Stimulated activated CD8-positive, alpha-beta memory T cell treated with anti-CD3 and anti-CD28 coated beads, Interleukin-12 subunit alpha, Interleukin-12 subunit beta, amount 100 ng/mL, for 4 hours (primary cell): ENCODE data around the gene MYO15A.

Experiments used
- DNase-seq: peaks from one replicate; pipeline ENCODE4 v3.0.0-alpha.2; 2020; ENCODE audit warnings: low read depth

Gene MYO15A

DNA sequence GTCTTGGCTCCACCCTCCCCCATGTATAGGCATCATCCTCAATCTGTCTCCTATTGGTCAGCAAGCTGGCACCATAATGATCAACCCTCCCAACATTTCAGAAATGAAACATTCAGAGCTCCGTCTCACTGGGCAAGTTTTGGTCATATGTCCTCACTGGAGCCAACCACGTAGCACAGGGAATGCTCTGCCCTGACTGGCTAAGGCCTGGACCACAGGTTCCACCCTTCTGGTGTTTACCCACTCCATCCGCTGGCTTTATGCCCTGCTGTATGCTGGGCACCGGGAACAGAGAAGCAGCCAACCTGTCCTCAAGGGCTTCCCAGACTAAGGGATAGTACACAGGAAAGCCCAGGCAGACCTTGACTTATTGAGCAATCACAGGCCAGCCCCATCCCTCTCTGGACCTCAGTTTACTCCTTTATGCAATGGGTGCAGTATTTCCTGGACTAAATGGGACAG is 20.5 kb downstream of the MYO15A start:
- no peak for DNase-seq

- DNase-seq: no peak
Observed at GRCh38 chr17:18132711-18133110, 24.2 kb downstream of the MYO15A start.

GRCh38 chr17:18136357-18136756 is 27.8 kb downstream of the MYO15A start:
- DNase-seq: no peak

DNA sequence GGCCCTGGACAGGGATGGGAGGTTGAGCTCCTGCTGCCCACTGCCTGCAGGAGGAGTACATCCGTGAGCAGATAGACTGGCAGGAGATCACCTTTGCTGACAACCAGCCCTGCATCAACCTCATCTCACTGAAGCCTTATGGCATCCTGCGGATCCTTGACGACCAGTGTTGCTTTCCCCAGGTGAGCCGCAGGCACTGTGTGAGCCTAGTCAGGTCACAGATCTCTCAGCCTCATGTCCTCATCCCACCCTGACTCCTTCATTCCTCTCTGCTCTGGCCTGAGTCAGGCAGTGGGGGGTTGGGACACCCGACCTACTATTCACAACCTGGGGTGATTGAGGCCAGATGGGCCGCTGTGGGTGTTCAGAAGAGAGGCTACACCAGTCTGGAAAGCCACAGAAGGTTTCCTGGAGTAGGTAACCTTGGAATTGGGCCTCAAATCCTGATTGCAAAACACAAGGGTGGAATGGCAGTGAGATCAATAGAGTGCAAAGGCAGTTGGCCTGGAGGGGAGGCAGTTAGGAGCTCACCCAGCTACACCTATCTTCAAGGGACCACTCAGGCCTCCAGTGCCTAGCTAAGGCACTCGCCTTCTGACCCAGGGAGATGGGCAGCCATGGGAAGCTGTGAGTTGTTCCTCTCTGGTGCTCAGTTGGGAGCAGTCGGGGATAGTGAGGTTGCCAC is 29.7 kb downstream of the MYO15A start:
- DNase-seq: no peak

DNA sequence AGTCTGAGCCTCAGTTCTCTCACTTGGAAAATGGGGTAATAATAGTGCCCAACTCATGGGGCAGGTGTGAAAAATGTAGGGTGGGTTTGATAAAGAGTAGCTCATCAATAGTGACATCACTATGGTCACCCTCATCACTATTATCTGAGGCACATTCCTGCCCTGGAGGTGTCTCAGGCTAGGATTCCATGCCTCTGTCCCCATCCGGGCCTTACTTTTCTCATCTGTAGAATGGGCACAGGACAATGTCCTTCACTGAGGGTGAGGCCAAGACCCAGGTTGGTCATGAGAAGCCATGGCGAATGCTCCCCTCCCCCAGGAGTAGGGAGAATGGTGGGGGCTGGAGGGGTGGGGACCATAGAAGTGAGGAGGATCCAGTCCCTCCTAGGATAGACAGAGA is 30.5 kb downstream of the MYO15A start:
- DNase-seq: no peak

GRCh38 chr17:18139498-18139897 is 30.9 kb downstream of the MYO15A start:
- no peak for DNase-seq

DNA sequence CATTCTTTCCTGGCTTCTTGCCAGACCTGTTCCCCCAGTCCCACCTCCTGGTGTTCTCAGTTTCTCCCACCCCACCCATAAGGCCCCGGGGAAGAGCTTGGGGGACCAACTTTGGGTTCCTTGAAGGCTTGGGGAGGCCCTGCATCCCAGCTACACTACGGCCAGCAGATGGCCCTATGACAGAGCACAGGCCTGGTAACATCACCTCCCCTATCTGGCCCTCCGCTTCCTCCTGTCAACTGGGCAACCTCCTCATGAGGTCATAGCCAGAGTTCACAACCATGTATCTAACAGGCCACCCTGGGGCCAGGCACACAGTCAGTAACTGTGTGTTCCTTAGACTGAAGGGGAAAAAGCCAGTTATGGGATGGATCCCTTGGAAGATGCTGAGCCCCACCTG is 31.4 kb downstream of the MYO15A start:
- DNase-seq: no peak

DNA sequence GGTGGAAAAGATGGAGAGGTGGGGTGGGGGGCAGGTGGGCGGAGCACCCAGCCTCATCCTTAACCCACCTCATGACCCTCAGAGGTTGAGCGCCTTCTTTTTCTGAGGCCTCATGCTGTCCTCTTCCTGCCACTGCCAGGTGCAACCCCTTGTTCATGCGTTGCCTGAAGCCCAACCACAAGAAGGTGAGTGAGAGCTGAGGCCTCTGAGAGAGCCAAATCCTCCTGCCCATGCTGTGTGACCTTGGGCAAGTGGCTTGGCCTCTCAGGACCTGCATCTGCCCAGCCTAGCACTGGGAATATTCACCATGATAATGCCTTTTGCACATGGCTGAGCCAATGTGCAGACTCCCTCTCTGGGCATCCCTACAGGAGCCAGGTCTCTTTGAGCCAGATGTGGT is 32.1 kb downstream of the MYO15A start:
- no peak for DNase-seq

DNA sequence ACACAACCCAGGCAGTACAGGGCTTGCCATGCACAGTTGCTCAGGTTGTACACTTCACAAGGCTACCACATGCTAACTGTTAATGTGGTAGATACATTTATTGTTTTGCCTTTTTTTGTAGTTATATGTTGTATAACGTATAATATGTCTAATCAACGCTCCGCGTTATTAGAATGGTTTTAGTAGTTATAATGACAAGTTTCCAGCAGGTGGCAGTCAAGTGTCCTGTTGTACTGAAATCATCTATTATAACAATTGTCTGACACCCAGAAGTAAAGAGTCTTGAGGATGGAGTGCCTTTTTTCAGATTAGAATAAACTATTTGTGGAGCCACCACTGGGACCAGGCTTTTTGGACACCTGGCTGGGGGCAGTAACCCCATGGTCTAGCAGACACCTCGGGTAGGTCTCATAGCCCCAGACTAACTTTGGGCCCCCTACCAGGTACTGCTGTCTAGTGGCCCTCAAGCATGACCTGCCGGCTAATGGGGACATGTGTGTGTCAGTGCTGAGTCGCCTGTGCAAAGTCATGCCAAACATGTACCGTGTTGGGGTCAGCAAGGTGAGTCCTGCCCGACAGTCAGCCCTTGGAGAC is 32.8 kb downstream of the MYO15A start:
- DNase-seq: no peak

DNA sequence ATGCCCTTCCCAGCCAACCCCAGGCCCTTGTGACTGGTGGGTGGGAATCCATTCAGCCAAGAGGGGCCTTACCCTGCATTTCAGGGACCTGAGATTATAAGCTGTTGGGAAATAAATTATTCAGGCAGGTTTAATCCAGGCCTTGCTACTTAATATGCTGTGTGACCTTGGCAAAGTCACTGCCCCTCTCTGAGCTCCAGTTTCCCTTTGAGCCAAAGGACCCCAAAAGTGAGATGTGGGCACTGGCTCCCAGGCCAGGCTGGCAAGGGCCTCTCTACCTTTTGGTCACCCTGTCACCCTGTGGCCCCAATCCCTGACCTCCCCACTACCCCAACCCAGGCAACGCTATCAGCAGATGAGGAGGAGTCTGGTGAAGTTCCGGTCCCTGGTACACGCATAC is 33.9 kb downstream of the MYO15A start:
- DNase-seq: no peak

DNA sequence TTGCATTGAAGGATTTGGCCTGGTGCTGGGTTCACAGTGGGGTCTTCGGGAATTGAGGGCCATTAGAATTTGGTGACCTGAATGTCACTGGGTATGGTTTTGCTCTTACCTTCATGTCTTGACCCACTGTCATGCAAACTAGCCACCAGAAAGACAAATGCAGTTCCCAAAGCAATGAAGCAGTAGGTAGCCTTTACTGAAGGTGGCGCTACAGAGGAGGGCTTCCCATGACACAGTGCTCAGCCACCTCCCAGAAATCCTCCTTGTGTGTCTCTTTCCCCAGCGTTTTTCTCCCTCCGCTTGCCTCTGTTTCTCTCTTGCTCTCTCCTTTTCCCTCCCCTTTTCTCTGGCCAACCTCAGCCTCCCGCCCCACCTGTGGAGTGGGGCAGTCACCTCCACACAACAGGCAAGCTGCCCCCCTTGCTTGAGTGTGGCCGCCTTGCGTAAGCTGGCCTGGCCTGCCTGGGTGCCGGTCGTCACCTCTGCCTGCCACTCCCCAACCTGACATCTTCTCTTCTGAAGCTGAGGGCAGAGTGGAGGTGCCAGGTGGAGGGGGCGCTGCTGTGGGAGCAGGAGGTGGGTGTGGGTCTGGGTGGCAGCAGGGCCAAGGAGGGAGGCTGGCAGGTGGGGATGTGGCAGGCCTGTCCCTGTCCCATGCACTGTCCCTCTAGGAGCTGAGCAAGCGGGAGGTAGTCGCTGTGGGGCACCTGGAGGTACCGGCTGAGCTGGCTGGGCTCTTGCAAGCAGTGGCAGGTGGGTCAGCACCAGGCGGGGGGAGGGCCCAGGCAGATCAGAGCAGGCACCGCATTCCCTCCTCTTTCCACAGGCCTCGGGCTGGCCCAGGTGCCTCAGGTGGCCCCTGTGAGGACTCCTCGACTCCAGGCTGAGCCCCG is 34.7 kb downstream of the MYO15A start:
- no peak for DNase-seq

DNA sequence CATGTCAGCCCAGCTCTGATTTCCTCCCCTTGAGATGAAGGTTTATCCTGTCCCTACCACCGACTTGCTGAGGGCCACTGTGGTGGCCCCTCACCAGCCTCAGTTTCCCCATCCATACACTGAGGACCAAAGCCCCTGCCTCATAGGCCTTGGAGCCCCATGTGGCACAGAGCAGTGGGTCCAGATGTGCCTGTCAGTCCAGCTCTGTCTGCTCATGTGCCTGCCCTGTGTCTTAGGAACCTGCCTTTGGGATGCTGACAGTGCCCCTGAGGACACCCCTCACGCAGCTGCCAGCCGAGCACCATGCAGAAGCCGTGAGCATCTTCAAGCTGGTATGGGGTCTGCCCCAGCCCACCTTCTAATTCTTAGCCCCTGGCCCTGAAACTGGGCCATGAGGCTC is 35.7 kb downstream of the MYO15A start:
- no peak for DNase-seq

DNA sequence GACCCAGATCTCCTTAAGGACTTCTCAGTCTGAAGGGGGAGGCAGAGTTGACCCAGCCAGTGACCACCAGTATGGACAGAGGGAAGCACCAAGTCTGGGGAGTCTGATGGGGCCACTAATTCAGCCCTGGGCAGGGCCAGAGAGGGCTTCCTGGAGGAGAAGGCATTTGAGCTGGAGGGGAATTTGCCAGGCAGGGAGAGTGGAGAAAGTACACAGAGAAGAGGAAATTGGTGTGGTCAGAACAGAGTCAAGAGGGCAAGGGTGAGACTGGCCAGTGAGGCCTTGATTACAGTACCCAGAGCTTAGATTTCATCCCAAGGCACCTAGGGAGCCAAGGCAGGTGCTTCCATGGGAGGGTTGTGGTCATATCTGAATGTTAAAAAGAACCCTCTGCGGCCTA is 36.3 kb downstream of the MYO15A start:
- no peak for DNase-seq

GRCh38 chr17:18145811-18146210 is 37.3 kb downstream of the MYO15A start:
- DNase-seq: no peak

GRCh38 chr17:18146259-18146658 is 37.7 kb downstream of the MYO15A start:
- no peak for DNase-seq

- DNase-seq: no peak
Observed at GRCh38 chr17:18146980-18147379, 38.4 kb downstream of the MYO15A start.

DNA sequence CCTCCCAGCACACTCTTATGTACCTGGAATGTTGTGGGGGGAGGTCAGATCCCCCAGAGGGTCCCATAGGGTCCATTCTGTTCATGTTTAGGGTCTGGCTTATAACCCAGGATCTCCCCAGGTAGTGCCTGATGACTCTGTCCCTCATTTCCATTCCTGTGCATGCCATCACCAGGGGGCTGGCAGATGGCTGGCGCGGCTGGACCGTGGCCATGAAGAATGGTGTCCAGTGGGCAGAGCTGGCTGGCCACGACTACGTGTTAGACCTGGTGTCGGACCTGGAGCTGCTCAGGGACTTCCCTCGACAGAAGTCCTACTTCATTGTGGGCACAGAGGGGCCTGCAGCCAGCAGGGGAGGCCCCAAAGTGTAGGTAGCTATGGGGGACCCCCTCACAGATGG is 40.0 kb downstream of the MYO15A start:
- DNase-seq: no peak

DNA sequence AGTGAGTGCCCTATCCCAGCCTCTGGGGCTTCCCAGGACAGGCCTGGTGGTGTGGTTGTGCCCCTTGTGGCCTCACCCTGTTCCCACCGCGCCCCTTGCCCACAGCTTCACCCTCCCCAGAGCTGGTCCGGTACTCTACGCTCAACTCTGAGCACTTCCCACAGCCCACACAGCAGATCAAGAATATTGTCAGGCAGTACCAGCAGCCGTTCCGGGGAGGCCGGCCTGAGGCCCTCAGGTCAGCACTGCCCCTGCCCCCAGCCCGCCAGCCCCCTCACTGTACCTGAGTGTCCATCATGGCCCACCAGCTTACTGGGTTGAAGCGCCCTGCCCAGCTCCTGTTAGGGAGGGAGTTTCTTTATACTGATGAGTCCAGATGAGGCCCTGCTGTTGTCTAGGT is 42.7 kb downstream of the MYO15A start:
- no peak for DNase-seq

DNA sequence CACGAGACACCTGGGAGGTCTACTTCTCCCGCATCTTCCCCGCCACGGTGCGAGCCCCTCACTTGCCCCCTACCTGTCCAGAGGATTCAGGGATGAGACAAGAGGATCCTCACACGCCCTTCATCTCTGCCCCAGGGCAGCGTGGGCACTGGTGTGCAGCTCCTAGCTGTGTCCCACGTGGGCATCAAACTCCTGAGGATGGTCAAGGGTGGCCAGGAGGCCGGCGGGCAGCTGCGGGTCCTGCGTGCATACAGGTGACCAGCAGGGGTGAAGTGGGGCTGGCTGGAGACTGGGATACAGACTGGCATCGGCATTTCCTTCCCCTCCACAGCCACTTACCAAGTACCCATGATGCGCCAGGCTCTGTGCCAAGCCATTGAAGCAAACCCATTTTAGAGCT is 46.6 kb downstream of the MYO15A start:
- no peak for DNase-seq

GRCh38 chr17:18156171-18156975 is 47.8 kb downstream of the MYO15A start:
- no peak for DNase-seq

DNA sequence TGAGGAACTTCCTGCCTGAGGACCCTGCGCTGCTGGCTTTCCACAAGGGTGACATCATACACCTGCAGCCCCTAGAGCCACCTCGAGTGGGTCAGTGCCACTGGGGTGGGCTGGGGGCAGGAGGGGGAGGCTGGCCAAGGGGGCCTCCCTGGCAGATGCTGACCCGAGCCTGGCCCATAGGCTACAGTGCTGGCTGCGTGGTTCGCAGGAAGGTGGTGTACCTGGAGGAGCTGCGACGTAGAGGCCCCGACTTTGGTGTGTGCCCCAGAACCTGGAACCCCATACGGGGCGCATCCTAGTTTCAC is 48.4 kb downstream of the MYO15A start:
- DNase-seq: no peak

DNA sequence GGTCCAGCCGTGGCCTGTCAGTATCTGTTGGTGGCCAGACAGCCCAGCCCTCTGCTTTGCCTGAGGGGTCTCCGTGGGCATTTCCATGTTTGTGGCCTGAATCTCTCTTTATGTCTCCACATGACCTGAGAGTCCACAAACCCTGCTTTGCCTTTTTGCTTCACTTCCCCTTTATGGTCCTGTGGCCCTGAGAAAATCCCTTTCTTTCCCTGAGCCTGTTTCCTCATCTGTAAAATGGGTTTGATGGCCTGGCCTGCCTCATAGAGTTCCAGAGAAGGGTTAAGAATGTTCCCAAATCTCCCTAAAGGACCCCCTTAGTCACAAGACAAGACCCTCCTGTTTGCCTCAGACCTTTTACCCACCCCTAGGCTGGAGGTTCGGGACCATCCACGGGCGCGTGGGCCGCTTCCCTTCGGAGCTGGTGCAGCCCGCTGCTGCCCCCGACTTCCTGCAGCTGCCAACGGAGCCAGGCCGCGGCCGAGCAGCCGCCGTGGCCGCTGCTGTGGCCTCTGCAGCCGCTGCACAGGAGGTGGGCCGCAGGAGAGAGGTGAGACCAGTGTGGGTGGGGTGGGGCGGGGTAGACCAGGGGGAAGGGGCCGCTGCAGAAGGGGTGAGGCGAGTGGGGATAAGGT is 48.9 kb downstream of the MYO15A start:
- no peak for DNase-seq
